PC-9 (cell line): ENCODE results near the gene ITIH2. TPM values are rescaled to one million over a fixed set of nuclear protein-coding genes. Genes with fewer than 3 reads are reported as not detected.
"Not testable (repeated sequence)": the region's sequence is repeated elsewhere in the genome, so short reads cannot be mapped to it uniquely, and the experiment has no call there.

Source experiments
- BruUV-seq: library from RNA; stranded (reverse); fragments of 400-500 nt; replicated peaks from 2 replicates; lab custom pipeline; 2021; lab: Mats Ljungman, UMichigan
- CTCF ChIA-PET: fragments of 300-600 bp; sonication (Branson Sonifier 250); formaldehyde crosslinking; loops from one replicate; lab custom pipeline; 2022; ENCODE audit warnings: antibody characterized with exemption; lab: Charles Lee
- POLR2A ChIA-PET: fragments of 300-600 bp; sonication (Branson Sonifier 250); formaldehyde crosslinking; loops from one replicate; lab custom pipeline; 2022; ENCODE audit warnings: antibody characterized with exemption; ENCODE audit not compliant: unreplicated experiment; lab: Charles Lee
- DNase-seq, 2 experiments: peaks; one replicate each; pipeline versions ENCODE4 v3.0.0 to v3.0.0-alpha.2; 2015 to 2022; ENCODE audit warnings: mixed read lengths in 1 of 2
- H2AFZ ChIP-seq: fragments of 200-600 bp; sonication (generic); 2 replicates; pipeline ENCODE4 v1.8.1; 2017; ENCODE audit warnings: antibody characterized with exemption
- H3F3A ChIP-seq: fragments of 200-600 bp; sonication (generic); 2 replicates; pipeline ENCODE4 v1.8.1; 2017; ENCODE audit warnings: antibody characterized with exemption, mild to moderate bottlenecking, low read depth; ENCODE audit not compliant: insufficient read depth
- H3K27ac ChIP-seq: fragments of 200-600 bp; sonication (generic); 2 replicates; pipeline ENCODE4 v1.6.1; 2016; ENCODE audit warnings: mixed run types
- H3K27me3 ChIP-seq: fragments of 200-600 bp; sonication (generic); 2 replicates; pipeline ENCODE4 v1.6.1; 2016; ENCODE audit warnings: low read depth, mixed run types; ENCODE audit not compliant: insufficient read depth
- H3K36me3 ChIP-seq: fragments of 200-600 bp; sonication (generic); 2 replicates; pipeline ENCODE4 v1.6.1; 2016; ENCODE audit warnings: low read depth, mixed run types
- H3K4me1 ChIP-seq: fragments of 200-600 bp; sonication (generic); replicated peaks from 2 replicates; pipeline ENCODE4 v1.6.1; 2016; ENCODE audit warnings: mixed run types; ENCODE audit not compliant: insufficient read depth
- H3K4me2 ChIP-seq: fragments of 200-600 bp; sonication (generic); 2 replicates; pipeline ENCODE4 v1.6.1; 2017; ENCODE audit warnings: mixed run types
- H3K4me3 ChIP-seq: fragments of 200-600 bp; sonication (generic); 2 replicates; pipeline ENCODE4 v1.6.1; 2016; ENCODE audit warnings: mixed run types
- H3K79me2 ChIP-seq: fragments of 200-600 bp; sonication (generic); 2 replicates; pipeline ENCODE4 v1.6.1; 2017; ENCODE audit warnings: low read depth, mixed run types
- H3K9me2 ChIP-seq: fragments of 200-600 bp; sonication (generic); 2 replicates; pipeline ENCODE4 v1.8.1; 2017; ENCODE audit warnings: mild to moderate bottlenecking; ENCODE audit not compliant: insufficient read depth
- H3K9me3 ChIP-seq: fragments of 200-600 bp; sonication (generic); 2 replicates; pipeline ENCODE4 v1.8.1; 2016; ENCODE audit warnings: low read depth; ENCODE audit not compliant: insufficient read depth
- H4K20me1 ChIP-seq: fragments of 200-600 bp; sonication (generic); 2 replicates; pipeline ENCODE4 v1.8.1; 2017; ENCODE audit not compliant: insufficient read depth
- EZH2 ChIP-seq: fragments of 200-600 bp; sonication (generic); IDR thresholded peaks from 2 replicates; pipeline ENCODE4 v1.8.0; 2017; ENCODE audit warnings: antibody characterized with exemption, low read depth
- intact Hi-C: fragments of 100-400 bp; cut with micrococcal nuclease; formaldehyde crosslinking; loops from one replicate; pipeline ENCODE4 v1.10.0; 2022; ENCODE audit not compliant: unreplicated experiment
- total RNA-seq: library from RNA; stranded (reverse); gene quantifications from 2 replicates; pipeline ENCODE4 v1.2.3, GENCODE V29; 2021
- TF ChIP-seq, protein P1 (sequence below): fragments of 200-600 bp; sonication (generic); conservative IDR thresholded peaks from 2 replicates; pipeline ENCODE4 v1.6.1; 2017; ENCODE audit warnings: mixed run types, antibody characterized with exemption, mild to moderate bottlenecking, moderate library complexity

The ITIH2 gene
- total RNA-seq, 1 experiment from 2014 or later: not detected

DNA sequence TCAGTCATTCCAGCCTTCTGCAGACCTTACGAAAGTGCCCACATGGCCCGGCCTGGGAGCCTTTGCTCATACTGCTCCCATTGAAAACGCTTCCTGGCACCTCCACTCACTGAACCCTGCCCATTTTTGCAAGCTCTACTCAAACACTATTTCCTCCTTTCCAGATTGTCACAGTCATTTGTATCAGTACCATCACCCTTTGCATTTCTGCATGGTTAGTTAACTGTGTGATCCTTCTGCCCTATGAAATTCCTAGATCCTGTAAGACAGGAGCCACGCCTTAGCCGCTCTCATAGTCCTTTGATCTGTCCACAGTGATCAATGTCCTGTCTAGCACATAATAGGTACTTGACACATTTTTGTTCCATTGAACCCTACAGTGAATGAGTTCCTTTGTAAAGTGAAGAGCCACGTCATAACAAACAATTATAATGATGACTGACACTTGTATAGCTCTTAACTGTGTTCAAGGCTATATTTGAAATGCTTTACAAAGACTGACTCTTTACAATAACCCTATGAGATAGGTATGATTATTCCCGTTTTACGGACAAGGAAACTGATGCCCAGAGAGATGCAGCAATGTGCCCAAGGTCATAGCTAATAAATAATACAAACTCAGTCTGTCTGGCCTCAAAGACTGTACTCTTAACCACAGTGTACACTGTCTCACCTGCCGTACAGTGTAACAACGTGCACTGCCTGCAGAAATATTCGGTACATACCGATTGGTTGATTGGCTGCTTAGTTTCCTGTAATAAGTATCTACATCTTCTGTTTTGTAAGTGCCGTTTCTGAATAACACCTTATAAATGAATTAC, 16.6 kb upstream of the ITIH2 start:
- TF ChIP-seq, protein P1, sequence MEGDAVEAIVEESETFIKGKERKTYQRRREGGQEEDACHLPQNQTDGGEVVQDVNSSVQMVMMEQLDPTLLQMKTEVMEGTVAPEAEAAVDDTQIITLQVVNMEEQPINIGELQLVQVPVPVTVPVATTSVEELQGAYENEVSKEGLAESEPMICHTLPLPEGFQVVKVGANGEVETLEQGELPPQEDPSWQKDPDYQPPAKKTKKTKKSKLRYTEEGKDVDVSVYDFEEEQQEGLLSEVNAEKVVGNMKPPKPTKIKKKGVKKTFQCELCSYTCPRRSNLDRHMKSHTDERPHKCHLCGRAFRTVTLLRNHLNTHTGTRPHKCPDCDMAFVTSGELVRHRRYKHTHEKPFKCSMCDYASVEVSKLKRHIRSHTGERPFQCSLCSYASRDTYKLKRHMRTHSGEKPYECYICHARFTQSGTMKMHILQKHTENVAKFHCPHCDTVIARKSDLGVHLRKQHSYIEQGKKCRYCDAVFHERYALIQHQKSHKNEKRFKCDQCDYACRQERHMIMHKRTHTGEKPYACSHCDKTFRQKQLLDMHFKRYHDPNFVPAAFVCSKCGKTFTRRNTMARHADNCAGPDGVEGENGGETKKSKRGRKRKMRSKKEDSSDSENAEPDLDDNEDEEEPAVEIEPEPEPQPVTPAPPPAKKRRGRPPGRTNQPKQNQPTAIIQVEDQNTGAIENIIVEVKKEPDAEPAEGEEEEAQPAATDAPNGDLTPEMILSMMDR: no peak
- TF ChIP-seq EZH2: no peak
- Histone ChIP-seq H3K27ac (no peak overlapping the region), H3K36me3 (no peaks in the 10 kb centered on the region), H3F3A (no peaks in the 10 kb centered on the region), H4K20me1 (no peaks in the 10 kb centered on the region), H3K9me2 (no peaks in the 10 kb centered on the region), H3K27me3 (peaks cover 4% of the 10 kb centered on the region; the same call in 1 of the 2 replicates), H3K4me3 (no peak overlapping the region), H3K4me2 (peak overlapping the region; percentile 27; the same call in 1 of the 2 replicates), H3K9me3 (no peaks in the 10 kb centered on the region), H3K79me2 (no peaks in the 10 kb centered on the region), H3K4me1 (no peaks in the 10 kb centered on the region), H2AFZ (no peak overlapping the region)
- ChIA-PET POLR2A (no interaction called here), CTCF (interaction anchor here (0.6 to 1.5 kb wide), 3 partner anchors 161 to 1204 kb away, joined by 6 to 18 read pairs (median 9); no protein-coding TSS in a partner anchor)
- no TSS peak for BruUV-seq
- intact Hi-C loops: loop anchor here (1.0 to 10.0 kb wide), 3 partner anchors 161 to 1621 kb away; no protein-coding TSS in a partner anchor
- DNase-seq: no peak

DNA sequence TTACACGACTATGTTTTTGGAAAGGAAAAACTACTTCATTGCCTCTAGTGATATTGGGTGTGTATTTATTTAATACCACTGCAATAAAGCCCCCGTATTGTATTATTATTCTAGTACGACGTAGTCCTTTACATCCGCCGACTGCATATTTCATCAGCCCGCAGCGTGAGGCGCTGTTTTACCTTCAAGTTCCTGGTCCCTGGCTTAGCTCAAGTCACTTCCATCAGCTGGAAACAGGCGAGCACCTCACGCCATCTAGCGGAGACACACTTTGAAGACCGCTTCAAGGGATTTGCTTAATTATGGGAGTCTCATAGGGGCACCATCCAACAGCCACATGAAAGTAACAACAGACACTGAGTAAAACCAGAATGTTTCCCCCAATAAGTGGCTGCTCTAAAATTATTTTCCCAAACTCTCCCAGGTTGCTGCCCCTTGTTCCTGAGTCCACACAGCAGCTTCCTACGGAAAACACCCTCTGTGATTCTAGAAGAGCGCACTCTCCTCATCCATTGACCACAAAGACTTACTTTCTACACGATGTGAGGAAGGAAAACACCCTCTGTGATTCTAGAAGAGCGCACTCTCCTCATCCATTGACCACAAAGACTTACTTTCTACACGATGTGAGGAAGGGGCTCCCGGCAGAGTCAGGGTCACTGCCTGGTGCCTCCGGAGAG, 15.7 kb upstream of the ITIH2 start:
- BruUV-seq: no TSS peak
- H2AFZ ChIP-seq: no peak overlapping the region
- no peaks in the 10 kb centered on the region for H3K79me2 ChIP-seq
- DNase-seq: peak; percentile 55 to 63
- H3K4me3 ChIP-seq: no peak overlapping the region
- TF ChIP-seq EZH2: no peak
- TF ChIP-seq, protein P1: peak; percentile 71
- no peak overlapping the region for H3K27ac ChIP-seq
- no peaks in the 10 kb centered on the region for H4K20me1 ChIP-seq
- ChIA-PET POLR2A (no interaction called here), CTCF (interaction anchor here (0.6 to 1.5 kb wide), 3 partner anchors 162 to 1203 kb away, joined by 6 to 18 read pairs (median 9); no protein-coding TSS in a partner anchor)
- H3K36me3 ChIP-seq: no peaks in the 10 kb centered on the region
- H3F3A ChIP-seq: no peaks in the 10 kb centered on the region
- intact Hi-C loops: loop anchor here (1.0 to 10.0 kb wide), 3 partner anchors 162 to 1620 kb away; no protein-coding TSS in a partner anchor
- H3K4me1 ChIP-seq: no peaks in the 10 kb centered on the region
- H3K9me2 ChIP-seq: no peaks in the 10 kb centered on the region
- H3K27me3 ChIP-seq: peaks cover 4% of the 10 kb centered on the region; the same call in 1 of the 2 replicates
- H3K9me3 ChIP-seq: no peaks in the 10 kb centered on the region
- H3K4me2 ChIP-seq: peak overlapping the region; percentile 27; the same call in 1 of the 2 replicates

DNA sequence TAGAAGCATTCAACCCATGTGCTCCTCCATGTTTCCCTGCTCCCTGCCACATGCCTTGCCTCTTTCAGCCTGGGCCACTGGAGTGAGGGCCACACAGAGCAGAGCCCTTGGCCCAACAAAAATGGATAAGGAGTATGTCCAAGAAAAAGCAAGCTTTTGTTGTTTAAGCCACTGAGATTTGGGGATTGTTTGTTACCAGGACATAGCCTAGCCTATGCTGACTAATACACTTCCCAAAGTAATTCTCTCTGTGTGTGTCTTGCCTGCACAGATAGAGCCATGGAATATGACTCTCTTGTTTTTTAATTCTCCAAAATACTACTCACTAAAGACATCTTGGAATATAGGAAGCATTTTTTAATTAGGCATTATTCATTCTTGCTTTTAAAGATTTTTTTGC, 13.5 kb upstream of the ITIH2 start:
- Histone ChIP-seq H3K4me1 (no peaks in the 10 kb centered on the region), H2AFZ (no peak overlapping the region), H3K9me2 (no peaks in the 10 kb centered on the region), H4K20me1 (no peaks in the 10 kb centered on the region), H3F3A (no peaks in the 10 kb centered on the region), H3K79me2 (no peaks in the 10 kb centered on the region), H3K27me3 (peaks cover 4% of the 10 kb centered on the region; the same call in 1 of the 2 replicates), H3K4me2 (no peak overlapping the region), H3K36me3 (no peaks in the 10 kb centered on the region), H3K4me3 (no peak overlapping the region), H3K27ac (no peak overlapping the region), H3K9me3 (no peaks in the 10 kb centered on the region)
- CTCF ChIA-PET: no interaction called here
- no TSS peak for BruUV-seq
- POLR2A ChIA-PET: no interaction called here
- intact Hi-C loops: loop anchor here (5.0 to 10.0 kb wide), 2 partner anchors 1025 to 1618 kb away; no protein-coding TSS in a partner anchor
- no peak for DNase-seq
- TF ChIP-seq, protein P1: no peak
- TF ChIP-seq EZH2: no peak

DNA sequence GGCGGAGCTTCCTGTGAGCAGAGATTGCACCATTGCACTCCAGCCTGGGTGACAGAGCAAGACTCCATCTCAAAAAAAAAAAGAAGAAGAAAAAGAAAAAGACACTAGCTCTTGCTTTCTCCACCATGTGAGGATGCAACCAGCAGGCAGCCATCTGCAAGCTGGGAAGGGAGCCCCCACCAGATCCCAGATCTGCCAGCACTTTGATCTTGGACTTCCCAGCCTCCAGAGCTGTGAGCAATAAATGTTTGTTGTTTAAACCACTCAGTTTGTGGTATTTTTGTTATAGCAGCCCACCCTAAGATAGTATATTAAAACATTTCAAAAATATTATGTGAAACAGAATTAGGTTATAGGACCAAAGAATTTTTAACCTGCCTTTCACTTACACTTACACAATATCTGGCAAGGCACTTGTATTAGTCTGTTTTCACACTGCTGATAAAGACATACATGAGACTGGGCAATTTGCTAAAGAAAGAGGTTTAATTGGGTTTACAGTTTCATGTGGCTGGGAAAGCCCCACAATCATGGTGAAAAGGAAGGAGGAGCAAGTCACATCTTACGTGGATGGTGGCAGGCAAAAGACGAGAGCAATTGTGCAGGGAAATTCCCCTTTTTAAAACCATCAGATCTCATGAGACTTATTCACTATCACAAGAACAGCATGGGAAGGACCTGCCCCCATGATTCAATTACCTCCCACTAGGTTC, 12.1 kb upstream of the ITIH2 start:
- H3F3A ChIP-seq, POLR2A ChIA-PET, DNase-seq, H3K9me3 ChIP-seq, intact Hi-C loops, H3K4me2 ChIP-seq, H3K4me1 ChIP-seq, H3K79me2 ChIP-seq, H2AFZ ChIP-seq, H3K27ac ChIP-seq, H3K9me2 ChIP-seq, H4K20me1 ChIP-seq, H3K4me3 ChIP-seq, CTCF ChIA-PET, H3K27me3 ChIP-seq, BruUV-seq, H3K36me3 ChIP-seq: not testable (repeated sequence)
